Panc1 (cell line): ENCODE measurements around the gene YAE1. TPM values are rescaled to one million over a fixed set of nuclear protein-coding genes. Genes with fewer than 3 reads are reported as not detected.

Source experiments
- ATAC-seq: fragments of 200-7000 bp; cut with Tn5 transposase; 2 replicates; pipeline ENCODE4 v1.9.1; 2020; ENCODE audit warnings: mild to moderate bottlenecking, moderate library complexity
- BruUV-seq: library from RNA; stranded (reverse); fragments of 400-500 nt; replicated peaks from 2 replicates; lab custom pipeline; 2021; lab: Mats Ljungman, UMichigan
- CTCF ChIA-PET: fragments of 300-600 bp; sonication (Branson Sonifier 250); formaldehyde crosslinking; loops from one replicate; lab custom pipeline; 2022; ENCODE audit warnings: antibody characterized with exemption; lab: Charles Lee
- POLR2A ChIA-PET: fragments of 300-600 bp; sonication (Branson Sonifier 250); formaldehyde crosslinking; loops from one replicate; lab custom pipeline; 2022; ENCODE audit warnings: antibody characterized with exemption; lab: Charles Lee
- DNase-seq: peaks from one replicate; pipeline ENCODE4 v3.0.0-alpha.2; 2010; ENCODE audit warnings: low read depth, low spot score
- H3K27ac ChIP-seq: 2 replicates; pipeline ENCODE4 v1.5.1; 2011; ENCODE audit warnings: mild to moderate bottlenecking, low read length, inconsistent platforms
- H3K27me3 ChIP-seq: fragments of 200-500 bp; sonication (Bioruptor generic); 2 replicates; pipeline ENCODE4 v1.6.0; 2014; ENCODE audit warnings: low read length, inconsistent platforms; ENCODE audit not compliant: control insufficient read depth, insufficient read depth
- H3K36me3 ChIP-seq: fragments of 200-500 bp; sonication (Bioruptor generic); 2 replicates; pipeline ENCODE4 v1.5.1; 2014; ENCODE audit warnings: inconsistent platforms, mild to moderate bottlenecking, low read length, moderate library complexity; ENCODE audit not compliant: control insufficient read depth, insufficient read depth
- H3K4me1 ChIP-seq: 2 replicates; pipeline ENCODE4 v1.5.1; 2011; ENCODE audit warnings: inconsistent platforms, mild to moderate bottlenecking, low read length, moderate library complexity; ENCODE audit not compliant: control insufficient read depth, insufficient read depth
- H3K4me3 ChIP-seq, 2 experiments: 2 replicates each; pipeline ENCODE4 v1.5.1; 2011 to 2012; ENCODE audit warnings: low read depth in 2 of 2, low read length in 2 of 2, mild to moderate bottlenecking in 2 of 2, inconsistent platforms in 1 of 2, moderate library complexity in 1 of 2
- H3K9me3 ChIP-seq: fragments of 200-500 bp; sonication (Bioruptor generic); 2 replicates; pipeline ENCODE4 v1.5.1; 2014; ENCODE audit warnings: low read depth, mild to moderate bottlenecking, inconsistent platforms, low read length, moderate library complexity; ENCODE audit not compliant: control insufficient read depth, insufficient read depth
- POLR2AphosphoS5 ChIP-seq: IDR thresholded peaks from 2 replicates; pipeline ENCODE4 v1.6.1; 2012; ENCODE audit warnings: mild to moderate bottlenecking, low read depth, low read length, moderate library complexity
- SIN3A ChIP-seq: IDR thresholded peaks from 2 replicates; pipeline ENCODE4 v1.6.1; 2012; ENCODE audit warnings: low read depth, mild to moderate bottlenecking, low read length, moderate library complexity, borderline replicate concordance; ENCODE audit not compliant: insufficient read depth
- TCF7L2 ChIP-seq: IDR thresholded peaks from 2 replicates; pipeline ENCODE4 v1.6.1; 2011; ENCODE audit warnings: mild to moderate bottlenecking, low read depth, low read length, inconsistent platforms
- in situ Hi-C: cut with HindIII; loops from 2 replicates; pipeline ENCODE4 v1.10.0; 2016; ENCODE audit warnings: low sequenced_read_pairs, low pct_unique_long_range_greater_than_20kb
- intact Hi-C: fragments of 100-400 bp; cut with micrococcal nuclease; formaldehyde crosslinking; loops from one replicate; pipeline ENCODE4 v1.10.0; 2022; ENCODE audit not compliant: unreplicated experiment
- total RNA-seq: library from RNA; stranded (reverse); gene quantifications from one replicate; pipeline ENCODE4 v1.2.1, GENCODE V29; 2021; ENCODE audit not compliant: unreplicated experiment
- TF ChIP-seq, protein P1 (sequence below), 2 experiments: IDR thresholded peaks; 2 replicates each; pipeline ENCODE4 v1.6.1; 2011 to 2012; ENCODE audit warnings: low read depth in 2 of 2, control low read depth in 1 of 2, low read length in 1 of 2, mild to moderate bottlenecking in 1 of 2, moderate library complexity in 1 of 2; ENCODE audit not compliant: insufficient read depth in 1 of 2
- TF ChIP-seq, protein P2 (sequence below): fragments of 450-650 bp; IDR thresholded peaks from 2 replicates; pipeline ENCODE4 v1.5.1; 2017; ENCODE audit warnings: mild to moderate bottlenecking

YAE1 gene
- total RNA-seq, 1 experiment from 2014 or later, result 20.1 TPM

DNA sequence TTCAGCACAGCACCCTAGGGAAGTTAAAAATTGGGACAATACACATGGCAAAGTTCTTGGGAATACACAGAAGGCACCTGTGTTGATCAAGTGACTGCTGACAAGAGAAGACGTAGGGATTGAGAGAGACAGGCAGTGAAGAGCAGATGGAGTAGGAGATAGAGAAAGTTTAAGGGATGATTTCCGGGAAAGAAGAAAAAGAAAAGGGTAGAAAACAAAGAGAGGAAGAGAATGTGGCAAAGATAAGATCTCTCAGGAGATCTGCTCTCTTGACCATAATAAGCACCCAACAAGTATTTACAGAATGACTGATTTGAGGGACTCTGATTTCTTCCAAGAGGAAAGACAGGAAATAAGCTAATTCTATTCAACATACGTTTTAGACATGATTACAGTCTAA is 42.1 kb downstream of the YAE1 start:
- peaks cover 12% of the 10 kb centered on the region; the same call in 1 of the 2 replicates for H3K27me3 ChIP-seq
- intact Hi-C loops, result no loop called here
- no peak overlapping the region for H3K27ac ChIP-seq
- H3K36me3 ChIP-seq, result no peaks in the 10 kb centered on the region
- in situ Hi-C loops, result no loop called here
- POLR2A ChIA-PET, result no interaction called here
- no peak overlapping the region for H3K4me3 ChIP-seq
- CTCF ChIA-PET, result no interaction called here
- DNase-seq (no peak), ATAC-seq (no peak)
- no TSS peak for BruUV-seq
- TF ChIP-seq, protein P1, sequence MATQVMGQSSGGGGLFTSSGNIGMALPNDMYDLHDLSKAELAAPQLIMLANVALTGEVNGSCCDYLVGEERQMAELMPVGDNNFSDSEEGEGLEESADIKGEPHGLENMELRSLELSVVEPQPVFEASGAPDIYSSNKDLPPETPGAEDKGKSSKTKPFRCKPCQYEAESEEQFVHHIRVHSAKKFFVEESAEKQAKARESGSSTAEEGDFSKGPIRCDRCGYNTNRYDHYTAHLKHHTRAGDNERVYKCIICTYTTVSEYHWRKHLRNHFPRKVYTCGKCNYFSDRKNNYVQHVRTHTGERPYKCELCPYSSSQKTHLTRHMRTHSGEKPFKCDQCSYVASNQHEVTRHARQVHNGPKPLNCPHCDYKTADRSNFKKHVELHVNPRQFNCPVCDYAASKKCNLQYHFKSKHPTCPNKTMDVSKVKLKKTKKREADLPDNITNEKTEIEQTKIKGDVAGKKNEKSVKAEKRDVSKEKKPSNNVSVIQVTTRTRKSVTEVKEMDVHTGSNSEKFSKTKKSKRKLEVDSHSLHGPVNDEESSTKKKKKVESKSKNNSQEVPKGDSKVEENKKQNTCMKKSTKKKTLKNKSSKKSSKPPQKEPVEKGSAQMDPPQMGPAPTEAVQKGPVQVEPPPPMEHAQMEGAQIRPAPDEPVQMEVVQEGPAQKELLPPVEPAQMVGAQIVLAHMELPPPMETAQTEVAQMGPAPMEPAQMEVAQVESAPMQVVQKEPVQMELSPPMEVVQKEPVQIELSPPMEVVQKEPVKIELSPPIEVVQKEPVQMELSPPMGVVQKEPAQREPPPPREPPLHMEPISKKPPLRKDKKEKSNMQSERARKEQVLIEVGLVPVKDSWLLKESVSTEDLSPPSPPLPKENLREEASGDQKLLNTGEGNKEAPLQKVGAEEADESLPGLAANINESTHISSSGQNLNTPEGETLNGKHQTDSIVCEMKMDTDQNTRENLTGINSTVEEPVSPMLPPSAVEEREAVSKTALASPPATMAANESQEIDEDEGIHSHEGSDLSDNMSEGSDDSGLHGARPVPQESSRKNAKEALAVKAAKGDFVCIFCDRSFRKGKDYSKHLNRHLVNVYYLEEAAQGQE (IDR thresholded peaks at IDR 0.05; ENCODE audit: insufficient read depth in 1 of 2, low read depth in 2 of 2, low read length in 1 of 2), result no peak
- TF ChIP-seq, protein P2, sequence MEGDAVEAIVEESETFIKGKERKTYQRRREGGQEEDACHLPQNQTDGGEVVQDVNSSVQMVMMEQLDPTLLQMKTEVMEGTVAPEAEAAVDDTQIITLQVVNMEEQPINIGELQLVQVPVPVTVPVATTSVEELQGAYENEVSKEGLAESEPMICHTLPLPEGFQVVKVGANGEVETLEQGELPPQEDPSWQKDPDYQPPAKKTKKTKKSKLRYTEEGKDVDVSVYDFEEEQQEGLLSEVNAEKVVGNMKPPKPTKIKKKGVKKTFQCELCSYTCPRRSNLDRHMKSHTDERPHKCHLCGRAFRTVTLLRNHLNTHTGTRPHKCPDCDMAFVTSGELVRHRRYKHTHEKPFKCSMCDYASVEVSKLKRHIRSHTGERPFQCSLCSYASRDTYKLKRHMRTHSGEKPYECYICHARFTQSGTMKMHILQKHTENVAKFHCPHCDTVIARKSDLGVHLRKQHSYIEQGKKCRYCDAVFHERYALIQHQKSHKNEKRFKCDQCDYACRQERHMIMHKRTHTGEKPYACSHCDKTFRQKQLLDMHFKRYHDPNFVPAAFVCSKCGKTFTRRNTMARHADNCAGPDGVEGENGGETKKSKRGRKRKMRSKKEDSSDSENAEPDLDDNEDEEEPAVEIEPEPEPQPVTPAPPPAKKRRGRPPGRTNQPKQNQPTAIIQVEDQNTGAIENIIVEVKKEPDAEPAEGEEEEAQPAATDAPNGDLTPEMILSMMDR, result no peak
- TF ChIP-seq TCF7L2, result no peak
- TF ChIP-seq SIN3A, result no peak
- TF ChIP-seq POLR2AphosphoS5, result no peak
- no peaks in the 10 kb centered on the region for H3K9me3 ChIP-seq
- no peaks in the 10 kb centered on the region for H3K4me1 ChIP-seq

DNA sequence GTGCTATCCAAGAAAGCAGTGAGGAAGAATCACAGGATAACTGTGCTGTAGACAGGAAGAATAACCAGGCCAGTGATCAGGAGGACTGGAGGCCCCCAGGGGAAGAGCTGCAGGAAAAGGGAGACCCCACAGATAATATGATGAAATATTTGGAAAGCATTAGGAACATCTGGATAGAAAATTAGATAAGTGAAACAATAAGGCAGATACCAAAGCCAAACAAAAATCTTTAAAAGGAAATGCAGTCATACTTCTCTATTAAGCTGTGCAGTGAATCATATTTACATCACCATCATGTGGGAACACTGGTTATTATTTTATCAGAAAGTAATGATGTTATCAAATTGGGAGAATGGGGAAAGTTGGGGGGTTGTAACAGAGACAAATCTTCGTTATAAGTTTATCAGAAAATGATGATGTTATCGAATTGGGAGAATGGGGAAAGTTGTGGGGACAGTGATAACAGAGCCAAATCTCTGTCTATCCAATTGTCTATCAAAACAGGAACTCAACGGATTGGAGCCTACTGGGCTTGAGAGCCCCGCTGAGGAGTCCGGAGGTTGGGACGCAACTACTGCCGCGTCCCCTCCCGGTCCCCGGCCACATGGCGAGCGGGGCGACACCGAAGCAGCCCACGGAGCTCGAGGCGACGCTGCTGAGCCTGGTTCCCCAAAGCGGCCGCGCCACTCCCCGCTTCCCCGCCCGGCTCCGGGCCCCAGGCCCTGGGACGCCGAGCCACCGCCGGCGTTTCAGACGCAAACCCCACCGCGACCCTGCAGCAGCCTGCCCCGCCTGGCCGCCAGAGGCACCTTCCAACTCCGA is 43.1 kb downstream of the YAE1 start:
- POLR2A ChIA-PET, result interaction anchor here (0.7 kb wide), 1 partner anchor 14 kb away, joined by 4 read pairs; the partner anchor contains the start of gene RALA
- H3K4me1 ChIP-seq, result no peaks in the 10 kb centered on the region

More for the DNA sequence above, 43.1 kb downstream of the YAE1 start:
- no TSS peak for BruUV-seq
- intact Hi-C loops, result no loop called here
- Histone ChIP-seq H3K27me3 (peaks cover 6% of the 10 kb centered on the region; the same call in 1 of the 2 replicates), H3K9me3 (no peaks in the 10 kb centered on the region), H3K4me3 (no peak overlapping the region), H3K36me3 (no peaks in the 10 kb centered on the region), H3K27ac (no peak overlapping the region)
- CTCF ChIA-PET, result no interaction called here
- in situ Hi-C loops, result no loop called here
- ATAC-seq (no peak), DNase-seq (no peak)
- TF ChIP-seq, protein P2, result no peak
- TF ChIP-seq, protein P1 (IDR thresholded peaks at IDR 0.05; ENCODE audit: insufficient read depth in 1 of 2, low read depth in 2 of 2, low read length in 1 of 2), result no peak
- TF ChIP-seq TCF7L2 (no peak), SIN3A (no peak), POLR2AphosphoS5 (no peak)
